HG03060 (cell line): ENCODE measurements around the gene MALL.
"Not testable (repeated sequence)": the region's sequence is repeated elsewhere in the genome, so short reads cannot be mapped to it uniquely, and the experiment has no call there.

Experiments used
- ATAC-seq: cut with Tn5 transposase; IDR thresholded peaks from one replicate; pipeline ENCODE4 v1.9.1; 2021; ENCODE audit warnings: low read depth, moderate number of reproducible peaks; ENCODE audit not compliant: unreplicated experiment

MALL gene

DNA sequence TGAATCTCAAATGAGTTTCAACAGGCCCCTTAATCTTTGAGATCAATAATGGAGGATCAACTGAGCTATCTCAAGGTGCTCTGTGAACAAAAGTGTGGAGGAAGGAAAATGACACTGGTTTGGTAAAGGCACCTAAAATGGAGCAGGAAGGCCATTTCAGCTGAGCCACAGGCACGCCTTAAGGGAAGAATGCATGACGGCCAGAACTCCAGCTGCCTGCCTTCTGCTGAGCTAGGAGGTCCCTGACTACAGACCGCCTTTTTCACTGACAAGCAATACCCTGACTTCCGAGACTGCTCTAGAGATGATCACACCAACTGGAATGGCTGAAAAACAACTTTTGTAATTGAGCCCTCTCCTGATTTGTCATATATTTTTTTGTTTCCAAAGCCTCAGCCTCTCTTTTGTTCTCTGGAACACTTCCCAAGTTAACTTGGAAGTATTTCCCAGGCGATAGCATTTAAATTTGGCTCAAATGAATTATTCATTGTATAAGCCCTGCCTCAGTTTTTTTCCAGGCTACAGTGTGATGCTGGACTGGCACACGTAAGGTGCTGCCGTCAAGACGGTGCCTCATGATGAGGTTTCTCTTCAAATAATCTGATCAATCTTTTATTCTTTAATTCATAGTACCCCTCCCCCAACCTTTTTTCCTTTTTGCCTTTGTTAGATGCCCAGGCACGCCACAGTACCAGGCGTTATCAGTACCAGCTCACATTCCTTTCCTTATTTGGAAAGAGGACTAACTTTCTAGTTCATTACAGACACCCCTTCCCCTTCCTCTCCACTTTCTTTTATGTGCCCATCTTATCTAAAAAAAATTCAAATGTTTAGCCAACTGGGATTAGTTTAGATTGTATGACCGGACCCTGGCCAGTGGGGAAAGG is 60.9 kb downstream of the MALL start:
- not testable (repeated sequence) for ATAC-seq

DNA sequence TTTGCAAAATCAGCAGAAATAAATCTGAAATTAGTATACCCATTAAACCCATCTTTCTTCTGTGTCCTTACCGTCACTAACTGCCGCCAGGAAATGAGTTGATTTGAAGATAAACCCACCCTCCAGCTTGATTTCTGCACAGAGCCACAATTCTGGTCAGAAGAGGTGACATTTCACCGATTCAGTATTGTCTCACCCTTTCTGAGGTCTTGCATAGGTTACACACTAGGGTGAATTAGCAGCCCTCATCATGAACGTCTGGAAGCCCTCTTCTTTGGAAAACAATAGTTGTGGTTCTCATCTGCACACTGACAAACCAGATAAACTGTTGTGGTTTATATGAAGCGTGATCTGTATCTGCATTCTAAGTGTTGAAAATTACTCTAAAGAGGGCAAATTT is 61.9 kb downstream of the MALL start:
- not testable (repeated sequence) for ATAC-seq

DNA sequence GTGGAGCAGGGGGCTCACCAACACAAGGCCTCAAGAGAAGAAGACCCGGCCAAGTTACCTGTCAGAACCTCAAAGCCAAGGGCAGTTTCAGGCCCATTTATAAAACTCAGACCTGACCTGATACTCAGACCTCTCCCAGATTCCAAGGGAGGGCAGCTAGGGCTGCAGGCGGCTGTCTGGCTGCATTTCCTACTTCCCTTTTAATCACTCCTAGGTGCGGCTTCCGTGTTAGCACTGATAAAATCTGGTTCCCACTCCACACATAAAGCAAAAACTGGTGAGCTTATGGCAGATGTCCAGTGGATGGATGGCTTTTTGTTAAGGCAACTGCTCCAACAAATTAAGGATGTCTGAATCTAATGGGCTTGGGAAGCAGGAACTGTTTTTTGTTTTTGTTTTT is 63.5 kb downstream of the MALL start:
- not testable (repeated sequence) for ATAC-seq

- not testable (repeated sequence) for ATAC-seq
Measured at GRCh38 chr2:110050222-110050621, 65.4 kb downstream of the MALL start.

- not testable (repeated sequence) for ATAC-seq
Measured at GRCh38 chr2:110049769-110050168, 65.9 kb downstream of the MALL start.

DNA sequence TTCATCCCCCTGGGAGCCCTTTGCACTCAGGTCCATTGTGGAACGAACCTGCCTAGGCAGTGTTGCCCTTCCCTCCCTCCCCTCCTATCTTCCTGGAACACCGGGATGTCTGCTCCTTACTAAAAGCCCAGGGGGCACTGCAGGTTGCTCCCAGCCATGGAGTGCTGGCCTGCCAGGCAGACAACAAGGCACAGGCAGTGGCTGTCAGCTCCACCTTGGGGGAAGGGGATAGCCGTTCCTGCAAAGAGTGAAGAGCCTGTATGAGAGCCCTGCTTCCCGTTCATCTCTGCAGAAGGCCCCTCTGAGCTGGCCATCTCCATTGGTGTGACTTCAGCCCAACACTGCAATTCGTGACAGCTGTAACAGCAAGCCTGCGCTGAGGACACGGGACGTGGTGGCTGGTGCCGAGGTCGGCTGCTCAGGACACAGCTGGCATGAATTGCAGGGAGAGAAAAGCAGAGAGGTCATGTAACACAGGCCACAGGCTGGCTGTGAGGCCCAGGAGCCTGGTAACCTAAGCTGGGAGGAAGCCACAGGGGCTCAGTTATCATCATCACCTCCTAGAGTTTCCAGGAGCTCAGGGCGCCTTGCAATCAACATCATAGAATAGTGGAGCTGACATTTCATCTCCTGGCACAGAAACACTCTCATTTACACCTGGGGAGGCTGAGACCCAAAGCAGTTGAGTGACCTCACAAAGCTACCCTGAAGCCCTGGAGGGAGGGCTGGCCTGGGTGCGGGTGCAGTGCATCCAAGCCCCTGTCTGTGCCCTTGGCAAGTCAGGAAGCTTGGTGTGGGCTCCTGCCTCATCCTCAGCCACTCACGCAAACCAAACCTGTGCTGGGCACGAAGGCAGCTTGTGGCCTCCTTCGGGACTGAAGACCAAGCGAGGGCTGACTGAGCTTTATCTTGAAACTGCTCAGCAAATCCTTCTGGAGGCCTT is 67.1 kb downstream of the MALL start:
- ATAC-seq = not testable (repeated sequence)

DNA sequence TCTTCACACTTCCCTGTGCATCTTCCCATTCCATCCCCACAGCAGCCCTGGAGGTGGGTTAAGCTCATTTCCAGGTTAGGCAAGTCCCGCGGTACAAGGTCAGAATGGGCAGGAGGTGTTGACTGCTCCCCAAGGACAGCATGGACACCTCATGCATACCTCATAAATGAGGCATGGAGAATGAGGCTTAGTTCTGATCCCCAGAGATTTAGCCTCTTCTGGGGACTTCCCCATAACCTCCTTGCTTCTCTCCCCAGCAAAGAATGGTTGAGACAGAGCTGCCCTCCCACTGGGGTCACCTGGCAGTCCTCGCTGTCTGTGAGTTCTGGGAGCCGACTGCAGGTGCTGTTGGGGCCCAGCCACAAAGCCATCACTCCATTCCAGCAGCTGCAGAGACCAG is 68.4 kb downstream of the MALL start:
- ATAC-seq = not testable (repeated sequence)

- not testable (repeated sequence) for ATAC-seq
Measured at GRCh38 chr2:110041941-110042660, 73.5 kb downstream of the MALL start.

DNA sequence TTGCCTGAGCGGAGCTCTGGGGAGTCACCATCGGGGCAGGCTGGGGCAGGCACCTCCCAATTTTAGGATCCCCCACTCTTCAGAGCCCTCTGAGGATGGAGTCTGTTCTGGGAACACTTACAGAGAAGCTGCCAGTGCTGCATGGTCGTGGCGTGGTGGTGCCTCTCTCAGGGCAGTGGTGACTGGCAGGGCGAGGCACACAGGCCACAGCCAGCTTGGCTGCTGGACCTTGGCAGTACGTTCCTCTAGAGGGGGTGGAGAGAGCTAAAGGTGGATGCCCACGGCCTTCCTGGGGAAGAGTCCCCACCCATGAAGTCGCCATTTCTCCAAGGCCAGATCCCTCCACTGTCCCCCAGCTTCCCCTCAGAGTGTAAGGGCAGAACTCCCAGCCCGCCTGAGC is 78.3 kb downstream of the MALL start:
- ATAC-seq = not testable (repeated sequence)

- ATAC-seq = not testable (repeated sequence)
Measured at GRCh38 chr2:110035384-110035783, 80.2 kb downstream of the MALL start.

DNA sequence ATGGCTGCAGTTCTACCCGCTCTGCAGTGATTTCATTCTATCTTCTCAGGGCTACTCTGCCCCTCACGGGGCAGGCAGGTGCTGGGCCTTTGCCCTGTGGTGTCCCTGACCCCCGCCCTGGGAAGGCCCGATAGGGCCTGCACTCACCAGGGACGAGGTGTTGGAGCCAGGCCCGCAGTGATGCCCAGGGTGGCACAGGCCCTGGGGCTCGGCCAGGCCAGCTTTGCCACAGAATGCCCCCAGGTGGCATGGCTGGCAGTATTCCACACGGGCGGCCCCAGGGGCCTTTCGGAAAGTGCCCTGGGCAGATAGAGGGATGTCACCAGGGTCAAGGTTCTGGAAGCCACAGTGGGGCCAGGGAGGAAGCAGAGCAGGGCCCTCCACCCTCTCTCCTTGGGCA is 80.7 kb downstream of the MALL start:
- ATAC-seq = not testable (repeated sequence)
